ENCODE data around the gene C20orf144. TPM values are rescaled to one million over a fixed set of nuclear protein-coding genes. Genes with fewer than 3 reads are reported as not detected.

Gene C20orf144
- total RNA-seq, 1 experiment from 2014 or later = not detected

- Histone ChIP-seq H3K4me1 (ENCODE audit: insufficient read depth, low read length) (peaks cover 21% of the 10 kb centered on the region), H3K9me3 (ENCODE audit: low read length) (no peaks in the 10 kb centered on the region), H4K20me1 (ENCODE audit: low read length) (no peaks in the 10 kb centered on the region), H3K4me2 (ENCODE audit: low read length) (peak overlapping the region; percentile 88), H2AFZ (ENCODE audit: low read length) (peak overlapping the region; percentile 84; the same call in 1 of the 2 replicates), H3K9me2 (replicated peaks; ENCODE audit: low read length) (no peaks in the 10 kb centered on the region), H3K36me3 (ENCODE audit: low read depth, low read length) (peaks cover 9% of the 10 kb centered on the region), H3K27me3 (ENCODE audit: low read length) (no peaks in the 10 kb centered on the region), H3F3A (ENCODE audit: low read length, unreplicated experiment) (peaks cover 5% of the 10 kb centered on the region), H3K4me3 (ENCODE audit: low read length) (peak overlapping the region; percentile 92), H3K27ac (ENCODE audit: low read length) (no peak overlapping the region), H3K79me2 (ENCODE audit: low read length) (peaks cover 25% of the 10 kb centered on the region), H3K9ac (ENCODE audit: low read length) (no peak overlapping the region)
- POLR2A ChIA-PET (ENCODE audit: unreplicated experiment) = no interaction called here
- DNase-seq = no peak
- CTCF ChIA-PET = no interaction called here
- no peak for TF ChIP-seq EZH2phosphoT487 (IDR thresholded peaks at IDR 0.05; ENCODE audit: borderline replicate concordance, low read length)
- no peak for TF ChIP-seq EZH2 (IDR thresholded peaks at IDR 0.05; ENCODE audit: low read length, unreplicated experiment)
- TF ChIP-seq CTCF (conservative IDR thresholded peaks at IDR 0.05; ENCODE audit: low read depth, low read length) = no peak
- ATAC-seq = no peak
- no TSS peak for BruUV-seq (replicated peaks)
- intact Hi-C loops (cut with micrococcal nuclease) = no loop called here
Observed at GRCh38 chr20:33675136-33675959, 13.2 kb downstream of the C20orf144 start.

GRCh38 chr20:33676121-33676520 is 14.0 kb downstream of the C20orf144 start:
- no peak for TF ChIP-seq EZH2phosphoT487 (IDR thresholded peaks at IDR 0.05; ENCODE audit: borderline replicate concordance, low read length)
- no peak for TF ChIP-seq CTCF (conservative IDR thresholded peaks at IDR 0.05; ENCODE audit: low read depth, low read length)
- no peak for TF ChIP-seq EZH2 (IDR thresholded peaks at IDR 0.05; ENCODE audit: low read length, unreplicated experiment)
- peaks cover 9% of the 10 kb centered on the region for H3K36me3 ChIP-seq (ENCODE audit: low read depth, low read length)
- POLR2A ChIA-PET (ENCODE audit: unreplicated experiment) = no interaction called here
- no peak overlapping the region for H3K4me3 ChIP-seq (ENCODE audit: low read length)
- CTCF ChIA-PET = no interaction called here
- H3K9me3 ChIP-seq (ENCODE audit: low read length) = no peaks in the 10 kb centered on the region
- no peaks in the 10 kb centered on the region for H3K27me3 ChIP-seq (ENCODE audit: low read length)
- no peak overlapping the region for H2AFZ ChIP-seq (ENCODE audit: low read length)
- no peaks in the 10 kb centered on the region for H3K9me2 ChIP-seq (replicated peaks; ENCODE audit: low read length)
- no peak overlapping the region for H3K4me2 ChIP-seq (ENCODE audit: low read length)
- BruUV-seq (replicated peaks) = no TSS peak
- no peak for DNase-seq
- peaks cover 5% of the 10 kb centered on the region for H3F3A ChIP-seq (ENCODE audit: low read length, unreplicated experiment)
- peaks cover 21% of the 10 kb centered on the region for H3K4me1 ChIP-seq (ENCODE audit: insufficient read depth, low read length)
- H3K27ac ChIP-seq (ENCODE audit: low read length) = no peak overlapping the region
- ATAC-seq = no peak
- peaks cover 3% of the 10 kb centered on the region; the same call in 1 of the 2 replicates for H4K20me1 ChIP-seq (ENCODE audit: low read length)
- H3K9ac ChIP-seq (ENCODE audit: low read length) = no peak overlapping the region
- intact Hi-C loops (cut with micrococcal nuclease) = no loop called here
- H3K79me2 ChIP-seq (ENCODE audit: low read length) = peaks cover 29% of the 10 kb centered on the region

Measured in PC-3 (cell line).